HG02852 (cell line): ENCODE measurements around the gene CASD1.

Experiments
- ATAC-seq: cut with Tn5 transposase; IDR thresholded peaks from one replicate; pipeline ENCODE4 v1.9.1; 2021; ENCODE audit warnings: mild to moderate bottlenecking, moderate library complexity; ENCODE audit not compliant: unreplicated experiment

CASD1 gene

DNA sequence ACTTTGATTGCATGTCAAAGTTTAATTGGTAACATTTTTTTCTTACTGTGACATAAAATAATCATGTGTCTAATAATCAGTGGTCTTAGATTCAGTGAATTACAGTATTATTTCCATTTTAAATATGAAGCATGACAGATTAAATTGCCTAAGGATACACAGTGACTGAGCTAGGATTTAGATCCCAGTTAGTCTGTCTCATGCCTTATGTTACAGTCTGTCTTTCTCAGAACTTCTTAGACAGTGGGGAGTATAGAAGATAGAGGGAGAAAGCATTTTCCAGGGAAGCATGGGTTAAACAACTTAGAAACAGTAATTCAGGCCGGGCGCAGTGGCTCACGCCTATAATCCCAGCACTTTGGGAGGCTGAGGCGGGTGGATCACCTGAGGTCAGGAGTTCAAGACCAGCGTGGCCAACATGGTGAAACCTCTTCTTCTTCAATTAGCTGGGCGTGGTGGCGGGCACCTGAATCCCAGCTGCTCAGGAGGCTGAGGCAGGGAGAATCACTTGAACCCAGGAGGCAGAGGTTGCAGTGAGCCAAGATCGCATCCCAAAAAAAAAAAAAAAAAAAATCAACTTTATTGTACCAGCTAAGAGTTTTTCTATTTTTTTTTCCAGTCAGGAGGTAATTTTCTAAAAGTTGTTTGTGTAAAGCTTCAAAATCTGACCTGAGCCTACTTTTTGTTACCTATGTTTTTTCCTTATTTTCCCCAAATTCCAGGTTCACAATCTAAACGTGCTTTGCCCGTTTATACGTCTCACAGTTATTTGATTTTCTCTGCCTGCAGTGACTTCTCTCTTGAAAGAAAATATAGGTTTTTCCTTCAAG lies 3.3 kb downstream of the CASD1 start:
- no peak for ATAC-seq

DNA sequence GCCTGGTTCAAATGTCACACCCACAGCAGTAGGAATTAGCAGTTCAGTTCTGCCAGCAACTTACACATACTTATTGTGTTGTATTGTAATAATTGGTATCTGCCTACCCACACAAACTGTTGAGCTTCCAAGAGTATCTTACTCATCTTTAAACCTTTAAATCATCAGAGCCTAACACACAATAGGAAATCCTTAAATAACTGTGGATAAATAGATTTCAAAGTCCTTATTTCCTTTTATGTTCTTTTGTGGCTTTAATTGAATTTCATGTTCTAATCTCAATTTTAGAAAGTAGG lies 3.9 kb downstream of the CASD1 start:
- ATAC-seq, result no peak

- no peak for ATAC-seq
Observed at GRCh38 chr7:94514140-94514889, 4.7 kb downstream of the CASD1 start.

GRCh38 chr7:94514917-94515316 lies 5.3 kb downstream of the CASD1 start:
- no peak for ATAC-seq

GRCh38 chr7:94525923-94526322 lies 16.3 kb downstream of the CASD1 start:
- ATAC-seq, result no peak

DNA sequence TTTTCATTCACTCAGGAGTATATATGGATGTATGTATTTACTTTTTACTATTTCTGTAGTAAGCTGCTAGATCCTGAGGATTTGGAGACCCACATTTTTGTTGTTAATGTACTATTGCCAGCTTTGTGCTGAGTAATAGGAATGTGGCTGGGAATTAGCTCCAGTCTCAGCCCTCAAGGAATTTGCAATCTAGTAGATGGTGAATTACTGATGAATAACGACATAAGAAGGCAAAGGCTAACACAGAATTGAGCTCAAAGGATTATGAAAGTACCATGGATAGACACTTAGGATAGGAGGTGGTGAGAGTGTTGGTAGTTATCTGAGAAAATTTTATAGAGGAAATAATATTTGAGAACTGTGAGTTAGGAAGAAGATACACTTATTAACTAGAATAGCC lies 19.9 kb downstream of the CASD1 start:
- no peak for ATAC-seq

DNA sequence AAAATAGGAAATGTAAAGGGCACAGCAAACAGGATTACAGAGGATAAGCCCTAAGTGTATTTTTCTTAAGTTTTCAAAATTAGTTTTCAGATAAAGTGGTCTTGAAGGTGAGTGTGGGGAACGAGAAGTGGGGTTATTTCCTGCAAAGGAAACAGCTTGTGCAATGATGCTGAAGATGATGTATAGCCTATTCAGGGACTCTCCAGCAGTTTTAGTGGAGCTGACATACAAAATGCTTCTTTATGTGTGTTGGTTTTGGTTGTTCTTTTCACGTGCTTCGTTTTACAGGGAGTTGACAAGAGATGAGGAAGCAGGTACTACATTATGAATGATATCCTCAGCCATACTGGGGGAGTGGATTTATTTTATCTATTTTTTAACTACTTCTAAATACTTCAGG lies 20.5 kb downstream of the CASD1 start:
- no peak for ATAC-seq

DNA sequence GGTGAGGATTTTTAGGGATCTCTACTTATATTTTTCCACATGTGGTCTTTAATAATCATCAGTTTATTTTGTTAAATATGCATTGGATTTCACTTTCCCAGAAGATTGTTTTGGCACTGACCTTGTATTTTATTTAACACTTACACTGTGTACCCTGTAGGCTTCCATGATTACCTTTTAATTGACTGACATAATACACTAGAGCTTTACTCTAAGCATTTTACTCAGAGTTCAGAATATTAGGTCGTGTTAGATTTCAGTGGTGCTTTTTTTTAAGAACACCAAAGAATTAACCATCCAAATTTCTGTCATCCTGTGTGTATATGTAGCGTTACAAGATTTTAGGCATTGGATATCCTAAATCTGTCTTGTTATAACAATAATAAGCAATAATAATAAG lies 23.1 kb downstream of the CASD1 start:
- no peak for ATAC-seq

- no peak for ATAC-seq
Observed at GRCh38 chr7:94540428-94540827, 30.8 kb downstream of the CASD1 start.

- ATAC-seq, result no peak
Observed at GRCh38 chr7:94547126-94547525, 37.5 kb downstream of the CASD1 start.

- ATAC-seq, result no peak
Observed at GRCh38 chr7:94556028-94556427, 46.4 kb downstream of the CASD1 start.

DNA sequence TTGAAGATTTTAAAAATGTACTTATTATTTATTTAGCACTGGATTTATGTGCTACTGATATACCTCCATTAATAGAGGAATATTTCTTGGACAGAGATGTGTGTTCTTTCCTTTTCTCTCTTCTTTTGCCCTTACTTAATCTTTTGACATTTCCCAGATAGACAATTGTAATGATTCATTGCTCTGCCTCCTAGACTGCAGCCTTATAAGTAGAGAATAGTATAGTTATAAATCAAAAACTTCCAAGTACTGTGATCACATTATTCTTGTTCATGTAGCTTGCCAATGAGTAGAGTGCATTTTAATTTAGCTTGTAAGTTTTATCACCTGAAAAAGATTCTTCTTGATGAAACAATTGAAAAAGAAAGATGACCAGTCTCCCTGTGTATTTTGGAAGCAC lies 47.6 kb downstream of the CASD1 start:
- no peak for ATAC-seq

GRCh38 chr7:94559972-94560371 lies 50.4 kb downstream of the CASD1 start:
- no peak for ATAC-seq

- no peak for ATAC-seq
Observed at GRCh38 chr7:94561841-94562514, 52.4 kb downstream of the CASD1 start.

- ATAC-seq, result no peak
Observed at GRCh38 chr7:94562525-94562924, 52.9 kb downstream of the CASD1 start.

DNA sequence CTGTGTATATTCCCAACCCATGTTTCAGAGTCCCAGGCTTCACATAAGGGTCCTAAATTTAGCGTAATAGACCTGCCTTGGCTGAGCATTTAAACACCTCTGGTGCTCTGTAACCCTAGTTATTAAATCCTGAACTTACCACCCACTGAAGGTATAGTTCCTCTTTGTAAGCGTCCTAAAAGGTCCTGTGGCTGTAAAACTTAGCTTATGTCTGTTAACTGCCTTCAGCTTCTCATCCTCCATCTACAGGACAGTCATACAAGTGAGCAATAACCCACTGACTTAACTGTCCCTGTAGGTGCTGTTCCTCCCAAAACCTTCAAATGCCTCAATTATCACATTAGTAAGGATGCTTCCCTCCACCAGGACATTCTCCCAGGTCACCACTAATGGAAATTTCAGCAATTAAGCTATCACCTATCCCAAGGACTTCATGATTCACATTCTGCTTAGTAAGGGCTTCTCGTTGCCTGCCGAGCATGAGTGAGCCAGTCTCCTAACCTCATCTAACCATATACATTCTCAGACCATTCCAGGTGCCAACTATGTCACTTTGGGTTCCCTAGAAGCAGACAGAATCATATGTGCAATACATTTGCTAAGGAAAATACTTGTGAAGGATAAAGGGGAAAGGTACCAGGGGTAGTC lies 55.8 kb downstream of the CASD1 start:
- no peak for ATAC-seq

GRCh38 chr7:94567396-94567795 lies 57.8 kb downstream of the CASD1 start:
- no peak for ATAC-seq

GRCh38 chr7:94571816-94572215 lies 62.2 kb downstream of the CASD1 start:
- ATAC-seq, result no peak

DNA sequence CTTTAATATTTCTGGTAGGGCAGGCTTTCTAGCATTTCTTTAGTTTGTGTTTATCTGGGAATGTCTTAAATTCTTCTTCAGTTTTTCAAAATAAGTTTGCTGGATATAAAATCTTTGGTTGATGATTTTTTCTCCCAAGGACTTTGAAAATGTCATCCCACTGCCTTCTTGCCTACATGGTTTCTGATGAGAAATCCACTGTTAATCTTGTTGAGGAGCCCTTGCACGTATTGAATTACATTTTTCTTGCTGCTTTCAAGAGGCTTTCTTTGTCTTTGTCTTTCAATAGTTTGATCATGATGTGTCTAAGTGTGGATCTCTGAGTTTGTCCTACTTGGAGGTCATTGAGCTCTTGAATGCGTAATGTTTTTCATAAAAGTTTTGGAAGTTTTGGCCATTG lies 66.0 kb downstream of the CASD1 start:
- ATAC-seq, result no peak

- no peak for ATAC-seq
Observed at GRCh38 chr7:94576316-94576715, 66.7 kb downstream of the CASD1 start.

DNA sequence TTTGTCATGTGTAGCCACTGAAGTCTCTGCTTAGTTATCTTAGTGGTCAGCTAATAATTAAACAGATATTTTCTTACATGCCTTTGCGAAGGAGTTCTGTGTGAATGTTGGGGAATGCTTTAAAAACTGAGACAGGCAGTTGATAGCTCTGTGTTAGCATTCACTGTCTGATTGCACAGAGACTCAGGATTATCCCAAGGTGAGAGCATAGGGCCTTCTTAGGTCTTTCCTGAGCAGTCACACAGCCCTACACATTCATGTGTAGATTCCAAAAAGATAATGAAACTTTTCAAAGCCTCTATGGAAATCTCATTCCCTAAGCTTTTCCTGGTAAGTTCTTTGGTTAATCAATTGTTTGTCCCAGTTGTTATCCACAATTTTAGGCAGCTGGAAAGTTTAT lies 67.7 kb downstream of the CASD1 start:
- no peak for ATAC-seq

DNA sequence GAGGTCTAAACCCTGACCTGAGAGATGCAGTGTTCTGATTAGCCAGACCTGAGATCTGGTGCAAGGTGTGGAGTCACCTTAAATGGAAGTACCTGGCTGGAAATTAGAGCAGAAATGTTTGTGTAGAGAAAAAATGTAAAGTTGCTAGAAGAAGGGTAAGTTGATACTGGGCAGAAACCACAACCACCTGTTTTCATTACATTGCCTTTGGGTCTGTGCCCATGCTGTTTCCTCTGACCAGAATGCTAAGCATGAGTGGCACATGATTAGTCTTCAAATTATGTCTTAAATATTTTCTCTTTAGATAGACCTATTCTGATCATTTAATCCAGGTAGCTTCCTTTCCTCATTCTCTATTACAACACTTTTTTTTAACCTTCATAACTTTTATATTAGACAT lies 69.0 kb downstream of the CASD1 start:
- ATAC-seq, result no peak
